GM13977 (cell line): Measurements from ENCODE around the gene LIPC.

Source experiments
- DNase-seq: peaks from one replicate; pipeline ENCODE4 v3.0.0; 2012; ENCODE audit warnings: low spot score
- in situ Hi-C: fragments of 300-500 bp; cut with MboI; formaldehyde crosslinking; loops from one replicate; pipeline ENCODE4 v1.12.0; 2022; ENCODE audit warnings: low sequenced_read_pairs, low pct_unique_long_range_greater_than_20kb, mixed read lengths, inconsistent platforms; ENCODE audit not compliant: unreplicated experiment
- TF ChIP-seq, protein P1 (sequence below): IDR thresholded peaks from 2 replicates; pipeline ENCODE4 v1.5.1; 2012; ENCODE audit warnings: mild to moderate bottlenecking, control low read depth; ENCODE audit not compliant: insufficient read depth; ENCODE audit errors: extremely low read depth, missing control alignments

LIPC gene

DNA sequence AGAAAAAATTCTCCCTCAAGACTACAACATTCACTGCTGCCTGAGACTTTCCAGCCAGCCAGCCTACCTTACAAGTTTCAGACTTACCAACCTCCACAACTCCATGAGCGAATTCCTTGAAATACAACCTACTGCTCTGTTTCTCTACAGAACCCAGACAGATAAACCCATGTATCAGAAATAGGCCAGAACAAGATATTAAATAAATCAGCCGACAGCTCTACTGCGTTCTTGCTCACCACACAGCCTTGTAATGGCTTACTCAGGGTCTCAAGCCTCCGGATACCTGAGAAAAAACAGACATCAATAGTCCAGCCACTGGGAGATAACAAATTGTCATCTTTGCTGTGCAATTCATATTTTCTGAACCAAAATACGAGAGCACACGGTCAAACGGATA lies 43.6 kb upstream of the LIPC start:
- in situ Hi-C loops = no loop called here
- TF ChIP-seq, protein P1, sequence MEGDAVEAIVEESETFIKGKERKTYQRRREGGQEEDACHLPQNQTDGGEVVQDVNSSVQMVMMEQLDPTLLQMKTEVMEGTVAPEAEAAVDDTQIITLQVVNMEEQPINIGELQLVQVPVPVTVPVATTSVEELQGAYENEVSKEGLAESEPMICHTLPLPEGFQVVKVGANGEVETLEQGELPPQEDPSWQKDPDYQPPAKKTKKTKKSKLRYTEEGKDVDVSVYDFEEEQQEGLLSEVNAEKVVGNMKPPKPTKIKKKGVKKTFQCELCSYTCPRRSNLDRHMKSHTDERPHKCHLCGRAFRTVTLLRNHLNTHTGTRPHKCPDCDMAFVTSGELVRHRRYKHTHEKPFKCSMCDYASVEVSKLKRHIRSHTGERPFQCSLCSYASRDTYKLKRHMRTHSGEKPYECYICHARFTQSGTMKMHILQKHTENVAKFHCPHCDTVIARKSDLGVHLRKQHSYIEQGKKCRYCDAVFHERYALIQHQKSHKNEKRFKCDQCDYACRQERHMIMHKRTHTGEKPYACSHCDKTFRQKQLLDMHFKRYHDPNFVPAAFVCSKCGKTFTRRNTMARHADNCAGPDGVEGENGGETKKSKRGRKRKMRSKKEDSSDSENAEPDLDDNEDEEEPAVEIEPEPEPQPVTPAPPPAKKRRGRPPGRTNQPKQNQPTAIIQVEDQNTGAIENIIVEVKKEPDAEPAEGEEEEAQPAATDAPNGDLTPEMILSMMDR = no peak

DNA sequence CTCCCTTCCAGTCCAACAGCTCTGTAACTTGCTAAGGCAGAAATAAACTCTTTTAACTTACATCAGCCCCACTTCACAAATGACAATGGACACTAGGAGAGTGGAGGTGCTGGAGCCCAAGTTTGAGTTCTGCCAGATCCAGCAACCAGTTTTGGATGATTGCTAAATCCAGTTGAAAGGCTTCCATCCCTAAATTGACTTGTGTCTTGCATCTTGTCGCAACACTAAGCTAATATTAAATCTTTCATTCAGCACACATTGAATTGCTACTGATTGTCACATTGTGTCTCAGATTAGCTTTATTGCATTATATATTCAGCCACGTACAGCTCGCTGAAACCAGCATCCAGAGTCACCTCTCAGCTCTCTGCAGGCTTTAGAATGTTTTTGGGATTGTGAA lies 41.7 kb upstream of the LIPC start:
- TF ChIP-seq, protein P1 = no peak
- in situ Hi-C loops = no loop called here
- DNase-seq = no peak

More for the DNA sequence above, 43.6 kb upstream of the LIPC start:
- DNase-seq = no peak

DNA sequence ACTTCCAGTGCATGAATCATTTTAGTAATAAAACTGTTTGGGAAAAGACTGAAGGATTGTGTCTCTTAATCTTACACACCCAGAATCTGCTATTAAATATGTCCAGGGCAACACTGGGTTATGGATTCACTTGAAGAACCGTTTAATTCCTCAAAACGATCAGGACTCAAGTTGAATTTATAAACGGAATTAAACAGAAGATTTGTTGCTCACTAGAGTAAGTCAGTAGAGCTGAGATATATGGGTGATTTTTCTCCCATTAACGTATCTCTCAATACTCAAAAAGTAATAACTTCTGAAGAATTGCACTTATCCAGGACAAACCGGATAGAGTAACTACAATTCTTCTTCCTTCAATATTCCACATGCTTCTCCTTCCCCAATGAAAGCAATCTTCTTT lies 41.1 kb upstream of the LIPC start:
- TF ChIP-seq, protein P1 = no peak
- DNase-seq = no peak
- in situ Hi-C loops = no loop called here

DNA sequence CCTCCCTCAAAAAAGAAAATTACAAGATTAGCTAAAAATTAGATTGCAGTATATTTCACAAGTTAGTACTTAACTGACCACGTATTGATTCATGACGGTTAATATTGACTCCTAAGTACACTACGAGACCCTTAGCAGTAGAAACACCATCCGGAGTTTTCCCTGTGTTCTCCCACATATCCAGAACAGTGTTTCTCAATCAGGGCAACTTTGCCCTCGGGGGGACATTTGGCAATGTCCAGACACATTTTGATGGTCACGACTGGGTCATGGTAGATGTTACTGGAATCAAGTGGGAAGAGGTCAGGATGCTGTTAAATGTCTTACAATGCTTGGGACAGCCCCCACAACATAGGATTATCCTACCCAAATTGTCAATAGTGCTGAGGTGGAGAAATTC lies 40.7 kb upstream of the LIPC start:
- DNase-seq = no peak
- in situ Hi-C loops = no loop called here
- TF ChIP-seq, protein P1 = no peak

DNA sequence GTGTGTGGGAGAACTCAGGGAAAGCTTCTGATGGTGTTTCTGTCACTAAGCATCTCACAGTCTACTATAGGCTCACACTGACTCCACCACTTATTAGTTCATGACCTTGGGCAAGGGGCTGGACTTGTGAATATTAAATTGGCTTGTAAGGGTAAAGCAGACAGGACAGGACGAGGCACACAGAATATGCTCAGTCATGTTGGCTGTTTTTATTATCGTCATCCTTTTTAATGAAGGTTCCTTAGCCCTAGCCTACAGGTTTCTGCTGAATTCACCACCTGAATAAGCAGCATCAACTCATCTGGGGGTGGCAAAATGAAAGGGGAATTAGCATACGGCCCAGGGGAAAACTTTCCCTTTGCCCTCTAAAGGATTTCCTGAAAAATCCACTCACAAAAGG lies 39.6 kb upstream of the LIPC start:
- TF ChIP-seq, protein P1 = no peak
- DNase-seq = no peak
- in situ Hi-C loops = no loop called here

DNA sequence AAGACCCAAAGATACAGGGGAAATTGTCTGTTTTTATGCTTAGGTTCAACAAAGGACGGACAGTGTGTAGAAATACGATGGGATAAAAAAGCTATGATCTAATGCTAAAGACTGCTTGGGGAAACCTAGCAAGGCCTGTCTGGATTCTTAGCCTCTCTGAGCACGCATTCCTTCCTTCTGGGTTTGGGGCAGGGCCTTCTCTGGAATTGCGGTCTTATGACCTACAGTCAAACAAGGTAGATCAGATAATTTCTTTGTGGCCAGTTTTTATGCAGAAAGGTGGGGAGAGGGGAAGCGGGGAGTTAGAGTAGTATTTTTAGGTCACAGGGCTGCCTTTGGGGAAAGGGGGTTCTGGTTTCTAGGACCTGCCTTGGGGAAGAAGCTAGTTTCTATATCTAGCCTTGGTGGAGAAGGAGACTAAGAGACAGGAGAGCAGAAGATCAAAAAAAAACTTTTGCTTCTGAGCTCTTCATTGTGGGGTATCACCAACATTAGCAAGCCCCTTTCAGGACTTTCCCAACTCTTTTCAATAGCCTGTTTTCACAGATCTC lies 39.1 kb upstream of the LIPC start:
- in situ Hi-C loops = no loop called here
- DNase-seq = no peak
- TF ChIP-seq, protein P1 = no peak

DNA sequence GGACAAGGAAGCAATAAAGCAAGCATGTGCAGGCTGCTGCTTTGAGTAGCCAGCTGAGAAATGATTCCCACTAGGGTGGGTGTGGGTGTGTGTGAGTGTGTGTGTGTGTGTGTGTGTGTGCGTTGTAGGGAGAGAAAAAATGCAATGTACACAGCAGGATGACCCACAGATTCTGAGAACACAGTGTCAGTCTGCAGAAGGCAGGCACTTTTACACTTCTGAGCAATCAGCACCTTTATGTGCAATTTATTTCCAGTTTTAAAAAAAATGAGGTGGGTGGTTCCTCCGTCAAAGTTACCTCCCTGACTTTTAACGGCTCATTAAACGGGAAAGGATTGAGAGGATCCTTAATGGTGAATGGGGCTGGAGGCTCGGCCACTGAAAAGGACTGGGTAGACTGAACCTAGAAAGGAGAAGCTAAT lies 38.5 kb upstream of the LIPC start:
- in situ Hi-C loops = no loop called here
- no peak for DNase-seq
- TF ChIP-seq, protein P1 = no peak
